Neural crest cell (in vitro differentiated cells): ENCODE measurements around the gene ENTPD2. TPM values are rescaled to one million over a fixed set of nuclear protein-coding genes. Genes with fewer than 3 reads are reported as not detected.

ENCODE experiments used
- DNase-seq: peaks from one replicate; pipeline ENCODE4 v3.0.0; 2021; ENCODE audit warnings: low read depth, mixed read lengths, low spot score
- H3K27ac Mint-ChIP-seq: one replicate; pipeline ENCODE4 v1.8.0; 2021; ENCODE audit warnings: mild to moderate bottlenecking, mixed read lengths; ENCODE audit not compliant: unreplicated experiment
- H3K27me3 Mint-ChIP-seq: 2 replicates; pipeline ENCODE4 v1.8.0; 2021; ENCODE audit warnings: low read depth, mild to moderate bottlenecking, mixed read lengths
- H3K36me3 Mint-ChIP-seq: 2 replicates; pipeline ENCODE4 v1.8.0; 2021; ENCODE audit warnings: low read depth, mild to moderate bottlenecking, mixed read lengths
- H3K4me1 Mint-ChIP-seq: 2 replicates; pipeline ENCODE4 v1.8.0; 2021; ENCODE audit warnings: mixed read lengths
- H3K4me3 Mint-ChIP-seq: one replicate; pipeline ENCODE4 v1.8.0; 2021; ENCODE audit warnings: mild to moderate bottlenecking, mixed read lengths
- H3K9me3 Mint-ChIP-seq: 2 replicates; pipeline ENCODE4 v1.8.0; 2021; ENCODE audit warnings: mixed read lengths
- CTCF ChIP-seq: fragments of 200-600 bp; sonication (generic); conservative IDR thresholded peaks from 2 replicates; pipeline ENCODE4 v1.5.0; 2021; ENCODE audit warnings: antibody characterized with exemption, mild to moderate bottlenecking
- total RNA-seq: library from RNA; stranded (reverse); gene quantifications from 2 replicates; pipeline ENCODE4 v1.2.1, GENCODE V29; 2021

ENTPD2 gene
- total RNA-seq, 1 donor from 2014 or later: not detected

GRCh38 chr9:137014776-137015539, 38.9 kb downstream of the ENTPD2 start:
- H3K27ac Mint-ChIP-seq: no peak overlapping the region
- DNase-seq: no peak
- TF ChIP-seq CTCF: no peak
- H3K9me3 Mint-ChIP-seq: no peaks in the 10 kb centered on the region
- H3K36me3 Mint-ChIP-seq: no peaks in the 10 kb centered on the region
- H3K4me1 Mint-ChIP-seq: no peaks in the 10 kb centered on the region
- H3K4me3 Mint-ChIP-seq: no peak overlapping the region
- no peaks in the 10 kb centered on the region for H3K27me3 Mint-ChIP-seq

GRCh38 chr9:137014166-137014565, 39.7 kb downstream of the ENTPD2 start:
- TF ChIP-seq CTCF: no peak
- H3K27me3 Mint-ChIP-seq: no peaks in the 10 kb centered on the region
- no peak for DNase-seq
- no peak overlapping the region for H3K27ac Mint-ChIP-seq
- H3K4me3 Mint-ChIP-seq: no peak overlapping the region
- no peaks in the 10 kb centered on the region for H3K4me1 Mint-ChIP-seq
- no peaks in the 10 kb centered on the region for H3K9me3 Mint-ChIP-seq
- H3K36me3 Mint-ChIP-seq: no peaks in the 10 kb centered on the region

GRCh38 chr9:137013571-137013940, 40.3 kb downstream of the ENTPD2 start:
- Mint-ChIP-seq H3K9me3 (no peaks in the 10 kb centered on the region), H3K36me3 (no peaks in the 10 kb centered on the region), H3K27me3 (no peaks in the 10 kb centered on the region), H3K4me1 (no peaks in the 10 kb centered on the region), H3K4me3 (no peak overlapping the region), H3K27ac (no peak overlapping the region)
- no peak for TF ChIP-seq CTCF
- DNase-seq: no peak

GRCh38 chr9:137012694-137013570, 40.9 kb downstream of the ENTPD2 start:
- Mint-ChIP-seq H3K36me3 (no peaks in the 10 kb centered on the region), H3K4me3 (no peak overlapping the region), H3K27me3 (no peaks in the 10 kb centered on the region), H3K4me1 (no peaks in the 10 kb centered on the region), H3K9me3 (no peaks in the 10 kb centered on the region), H3K27ac (no peak overlapping the region)
- no peak for DNase-seq
- no peak for TF ChIP-seq CTCF

- Mint-ChIP-seq H3K9me3 (no peaks in the 10 kb centered on the region), H3K27ac (no peak overlapping the region), H3K4me1 (no peaks in the 10 kb centered on the region), H3K36me3 (no peaks in the 10 kb centered on the region), H3K27me3 (no peaks in the 10 kb centered on the region), H3K4me3 (no peak overlapping the region)
- no peak for TF ChIP-seq CTCF
- DNase-seq: no peak
These were observed 41.8 kb downstream of the ENTPD2 start for GRCh38 chr9:137011907-137012675.
